GM15510 (cell line): ENCODE data around the gene PRKCB.

Experiments
- POLR2A ChIP-seq: IDR thresholded peaks from 3 replicates; pipeline ENCODE4 v1.6.1; 2011; ENCODE audit warnings: borderline replicate concordance; ENCODE audit not compliant: insufficient read length; ENCODE audit errors: extremely low read depth

The PRKCB gene

GRCh38 chr16:23868136-23868535 is 32.4 kb downstream of the PRKCB start:
- TF ChIP-seq POLR2A, result no peak

- TF ChIP-seq POLR2A, result no peak
These were observed 33.3 kb downstream of the PRKCB start for GRCh38 chr16:23869052-23869451.

DNA sequence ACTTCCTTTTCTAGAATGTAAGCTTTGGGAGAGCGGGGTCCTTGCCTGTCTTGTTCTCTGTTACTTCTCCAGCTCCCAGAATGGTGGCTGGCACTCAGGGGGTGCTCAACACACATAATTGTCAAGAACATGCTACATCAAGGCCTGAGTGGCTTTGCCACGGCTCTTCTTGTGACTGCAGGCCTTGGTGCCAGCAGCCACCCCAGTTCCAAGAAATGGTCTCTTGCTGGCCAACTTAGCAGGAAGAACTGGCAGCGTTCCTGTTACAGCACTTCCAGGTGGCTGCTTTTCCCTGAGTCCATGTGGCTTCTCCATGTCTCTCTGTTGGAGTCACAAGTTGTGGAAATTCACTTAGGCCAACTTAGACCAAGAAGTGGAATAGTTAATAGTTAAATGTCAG is 36.1 kb downstream of the PRKCB start:
- no peak for TF ChIP-seq POLR2A

DNA sequence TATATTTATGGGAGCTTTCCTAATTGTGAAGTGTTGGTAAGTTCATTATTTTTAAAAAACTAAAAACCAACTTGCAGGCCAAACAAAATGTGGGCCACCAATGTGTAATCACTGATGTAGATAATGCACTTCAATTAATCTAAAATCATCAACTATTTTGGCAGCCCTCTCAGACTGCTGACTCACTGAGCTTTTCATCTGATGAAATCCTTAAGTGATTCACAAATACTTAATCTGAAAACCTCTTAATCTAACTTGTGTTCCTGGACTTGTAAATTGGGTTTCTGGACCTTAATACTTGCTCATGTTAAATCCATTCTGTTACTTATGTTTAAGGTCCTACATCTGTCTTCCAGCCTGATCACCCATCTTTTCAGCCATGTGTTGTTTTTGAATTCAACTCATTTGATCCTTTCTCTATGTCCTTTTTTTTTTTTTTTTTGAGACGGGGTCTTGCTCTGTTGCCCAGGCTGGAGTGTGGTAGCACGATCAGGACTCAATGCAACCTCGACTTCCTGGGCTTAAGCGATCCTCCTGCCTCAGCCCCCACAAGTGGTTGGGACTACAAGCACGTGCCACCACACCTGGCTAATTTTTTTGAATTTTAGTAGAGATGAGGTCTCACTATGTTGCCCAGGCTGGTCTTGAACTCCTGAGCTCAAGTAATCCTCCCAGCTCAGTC is 39.0 kb downstream of the PRKCB start:
- no peak for TF ChIP-seq POLR2A

DNA sequence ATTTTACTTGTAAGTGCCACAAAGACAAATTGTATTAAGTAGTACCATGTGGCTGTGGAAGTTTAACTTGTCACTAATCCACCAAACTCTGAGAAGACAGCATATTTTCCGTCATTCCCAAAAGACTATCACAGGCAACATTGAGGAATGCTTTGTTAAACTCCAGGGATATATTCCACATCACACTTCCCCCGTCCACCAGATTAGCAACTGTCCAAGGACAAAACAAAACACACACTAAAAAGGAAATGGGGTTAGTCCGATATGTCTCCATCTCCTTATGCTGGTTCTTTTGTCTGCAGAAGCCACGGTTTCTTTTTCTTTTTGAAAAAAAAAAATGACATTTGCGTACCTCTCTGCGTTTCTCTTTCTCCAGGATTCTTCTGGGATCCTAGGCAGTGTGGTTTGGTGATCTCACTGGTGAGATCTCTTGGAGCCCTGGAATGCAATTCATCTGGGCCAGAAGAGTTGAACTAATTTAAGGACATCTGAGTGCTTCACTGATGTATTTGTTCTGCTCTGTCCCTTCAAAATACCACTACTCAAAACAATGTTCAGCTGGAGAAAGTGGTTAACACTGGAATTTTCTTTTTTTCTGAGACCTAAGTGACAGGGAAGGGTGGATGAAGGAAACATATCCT is 40.6 kb downstream of the PRKCB start:
- TF ChIP-seq POLR2A, result no peak

GRCh38 chr16:23877107-23878070 is 41.6 kb downstream of the PRKCB start:
- no peak for TF ChIP-seq POLR2A

DNA sequence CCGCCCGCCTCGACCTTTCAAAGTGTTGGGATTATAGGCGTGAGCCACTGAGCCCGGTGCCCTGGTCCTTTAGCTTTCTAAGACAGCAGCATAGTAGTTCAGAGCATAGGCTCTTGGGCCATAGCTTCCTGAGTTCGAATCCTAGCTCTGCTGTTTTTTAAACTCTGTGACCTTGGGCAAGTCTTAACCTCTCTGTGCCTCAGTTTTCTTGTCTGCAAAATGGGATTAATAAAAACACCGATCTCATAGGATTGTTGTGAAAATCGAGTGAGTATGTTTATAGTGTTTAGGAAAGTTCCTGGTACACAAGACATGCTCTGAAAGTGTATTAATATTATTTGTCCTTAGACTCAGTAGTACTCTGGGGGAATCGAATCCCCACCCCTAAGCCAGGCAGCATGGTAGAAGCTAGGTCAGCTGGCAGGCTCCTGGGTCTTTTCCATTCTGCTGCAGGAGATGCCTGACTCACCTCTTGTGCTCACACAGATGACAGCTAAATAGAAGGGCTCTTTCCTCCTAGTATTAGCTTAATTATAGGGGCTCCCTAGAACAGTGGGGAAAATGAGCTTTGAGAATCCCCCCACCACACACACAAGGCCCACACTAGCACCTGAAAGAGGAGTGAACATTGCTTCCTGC is 44.1 kb downstream of the PRKCB start:
- TF ChIP-seq POLR2A, result no peak

DNA sequence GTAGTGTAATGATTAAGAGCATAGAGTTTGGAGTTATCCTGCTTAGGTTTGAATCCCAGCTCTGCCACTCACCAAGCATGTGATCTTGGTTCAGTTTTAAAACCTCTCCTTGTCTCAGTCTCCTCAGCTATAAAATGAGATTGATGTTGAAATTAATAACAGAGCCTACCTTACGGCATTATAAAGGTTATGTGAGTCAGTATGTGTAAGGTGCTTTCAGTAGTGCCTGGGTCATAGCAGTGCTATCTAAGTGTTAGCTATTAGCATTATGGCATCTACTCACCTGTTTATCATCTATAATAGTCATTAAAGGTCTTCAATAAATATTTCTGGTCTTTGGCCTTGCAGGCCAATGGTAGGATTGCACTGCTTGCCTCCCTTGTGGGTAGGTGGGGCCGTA is 53.4 kb downstream of the PRKCB start:
- no peak for TF ChIP-seq POLR2A

GRCh38 chr16:23893986-23894385 is 58.2 kb downstream of the PRKCB start:
- TF ChIP-seq POLR2A, result no peak

- no peak for TF ChIP-seq POLR2A
These were observed 59.3 kb downstream of the PRKCB start for GRCh38 chr16:23895052-23895451.

DNA sequence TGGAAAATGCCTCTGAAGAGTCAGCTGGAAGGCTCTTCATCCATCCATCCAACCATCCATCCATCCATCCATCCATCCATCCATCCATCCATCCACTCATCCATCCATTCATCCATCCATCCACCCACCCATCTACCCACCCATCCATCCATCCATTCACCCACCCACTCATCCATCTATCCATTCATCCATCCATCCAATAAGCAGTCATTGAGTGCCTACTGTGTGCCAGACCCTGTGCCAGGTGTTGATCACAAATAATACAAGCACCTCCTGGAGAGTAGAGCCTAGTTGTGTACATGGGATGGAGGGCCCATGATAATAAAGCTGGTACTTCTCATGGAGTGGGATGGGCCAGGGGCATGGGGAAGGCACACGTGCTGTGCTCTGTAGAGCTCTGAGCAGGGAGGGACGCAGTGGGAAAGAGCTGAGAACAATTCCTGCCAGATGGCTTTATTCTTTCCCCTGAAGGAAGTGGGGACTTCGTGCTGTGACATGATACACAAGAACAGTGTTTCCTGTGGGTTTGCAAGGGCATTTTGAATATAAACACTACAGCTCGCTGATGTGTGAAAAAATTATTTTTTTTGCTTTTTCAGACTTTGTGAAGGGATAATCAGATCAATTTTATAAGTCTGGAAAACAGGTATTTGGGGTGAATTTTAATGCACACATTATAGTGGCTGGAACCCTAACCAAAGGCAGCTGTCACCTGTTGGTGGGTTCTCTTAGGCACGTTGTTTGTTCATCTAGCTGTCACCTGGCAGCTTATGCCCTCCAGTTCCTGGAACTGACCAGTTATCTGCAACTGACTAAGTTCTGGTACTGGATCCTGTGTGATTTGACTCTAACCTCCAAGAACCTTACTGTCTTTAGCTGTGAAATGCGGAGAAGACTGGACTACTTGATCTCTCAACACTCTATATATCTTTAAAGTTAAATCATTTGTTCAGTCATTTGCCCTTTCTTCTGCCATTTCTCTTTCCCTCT is 61.3 kb downstream of the PRKCB start:
- no peak for TF ChIP-seq POLR2A

DNA sequence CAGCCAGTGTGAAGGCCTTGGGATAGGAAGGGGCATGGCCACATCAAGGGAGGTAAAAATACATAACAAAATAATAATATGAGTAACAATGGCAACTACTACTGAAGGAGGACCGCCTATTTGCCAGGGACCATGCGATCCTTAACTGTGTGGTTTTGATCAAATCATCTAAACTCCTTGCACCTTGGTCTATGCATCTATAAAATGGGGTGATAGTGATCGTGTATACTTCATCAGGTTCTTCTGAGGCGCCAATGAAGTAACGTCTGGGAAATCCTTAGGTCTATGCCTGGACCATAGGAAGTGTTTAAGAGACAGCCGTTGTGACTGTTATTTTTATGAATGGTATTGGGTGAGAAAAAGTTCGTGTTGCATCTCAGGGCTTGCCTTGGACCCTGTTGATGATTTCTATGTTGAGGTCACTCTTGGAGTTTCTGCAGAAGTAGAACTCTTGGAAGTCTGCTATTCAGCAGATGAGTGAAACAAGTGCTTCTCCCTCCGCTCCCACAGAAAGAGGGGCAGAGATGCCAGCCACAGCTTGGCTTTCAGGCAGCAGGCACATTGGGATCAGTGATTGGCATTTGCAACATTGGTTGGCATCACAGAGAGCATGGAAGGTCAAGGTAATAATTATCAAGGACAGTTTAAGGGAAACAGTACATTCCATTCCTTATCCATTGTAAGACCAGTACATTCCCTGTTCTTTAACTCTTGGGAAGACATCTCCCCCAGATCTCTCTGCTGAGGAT is 63.1 kb downstream of the PRKCB start:
- no peak for TF ChIP-seq POLR2A

DNA sequence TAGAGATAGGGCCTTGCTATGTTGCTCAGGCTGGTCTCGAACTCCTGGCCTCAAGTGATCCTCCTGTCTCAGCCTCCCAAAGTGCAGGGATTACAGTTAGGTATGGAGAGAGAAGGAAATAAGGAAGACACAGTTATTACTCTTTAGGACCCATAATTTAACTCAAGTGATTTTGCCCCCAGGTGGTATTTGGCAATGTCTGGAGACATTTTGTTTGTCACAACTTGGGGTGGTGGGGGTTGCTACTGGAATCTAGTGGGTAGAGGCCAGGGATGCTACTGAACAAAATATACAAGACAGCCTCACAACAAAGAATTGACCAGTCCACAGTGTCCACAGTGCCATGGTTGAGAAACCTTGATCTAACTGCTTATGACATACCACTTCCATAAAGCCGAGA is 64.1 kb downstream of the PRKCB start:
- TF ChIP-seq POLR2A, result no peak

- TF ChIP-seq POLR2A, result no peak
These were observed 64.8 kb downstream of the PRKCB start for GRCh38 chr16:23900480-23901177.
